ENCODE measurements around the gene ACAD11. TPM values are rescaled to one million over a fixed set of nuclear protein-coding genes. Genes with fewer than 3 reads are reported as not detected.

The ACAD11 gene
- total RNA-seq, 1 experiment from 2014 or later = 15.6 TPM

- TF ChIP-seq CTCF (conservative IDR thresholded peaks at IDR 0.05) = no peak
- H3K56ac ChIP-seq (ENCODE audit: insufficient read length, low read depth, low read length) = no peak overlapping the region
- no peak overlapping the region for H2BK120ac ChIP-seq (ENCODE audit: low read depth, low read length, poor library complexity, severe bottlenecking)
- H3K79me1 ChIP-seq (ENCODE audit: insufficient read depth, low read depth, low read length, poor library complexity, severe bottlenecking) = no peaks in the 10 kb centered on the region
- no peak overlapping the region for H2BK5ac ChIP-seq (ENCODE audit: insufficient read length, low read length)
- H3K27me3 ChIP-seq (ENCODE audit: insufficient read depth, low read length) = no peaks in the 10 kb centered on the region
- no peaks in the 10 kb centered on the region for H3K4me1 ChIP-seq (ENCODE audit: insufficient read depth, low read length)
- H4K20me1 ChIP-seq (ENCODE audit: control insufficient read depth, insufficient read depth, insufficient read length) = no peaks in the 10 kb centered on the region
- Mint-ChIP-seq H3K27ac (no peak overlapping the region), H3K4me3 (no peak overlapping the region), H3K9me3 (no peaks in the 10 kb centered on the region; a peak in 1 of 5 replicates), H3K4me1 (peaks cover 10 to 23% of the 10 kb centered on the region in 2 experiments; a peak in 3 of 4 replicates), H3K27me3 (ENCODE audit: low read depth) (no peaks in the 10 kb centered on the region), H3K36me3 (ENCODE audit: insufficient read depth in 1 of 3, low read depth in 3 of 3) (peaks cover 0 to 10% (median 7%) of the 10 kb centered on the region in 3 experiments; a peak in 6 of 7 replicates)
- H4K8ac ChIP-seq (replicated peaks; ENCODE audit: insufficient read length, low read depth, low read length) = no peak overlapping the region
- H3K79me2 ChIP-seq (ENCODE audit: insufficient read depth, low read length) = no peaks in the 10 kb centered on the region
- no peak for DNase-seq
- WGBS (ENCODE audit: extremely low coverage, insufficient read length, low lambda C conversion rate) = no CpG with 5 or more reads among the region's 4 CpGs
- no peak overlapping the region for H3K23ac ChIP-seq (ENCODE audit: insufficient read length, low read depth, low read length)
- no peak overlapping the region for H3K9ac ChIP-seq (ENCODE audit: extremely low read depth, insufficient read length, low read length)
- no peak overlapping the region for H3K27ac ChIP-seq (ENCODE audit: insufficient read length, low read depth, low read length)
- H3T11ph ChIP-seq (ENCODE audit: low read length) = no peak overlapping the region
- H3K18ac ChIP-seq (ENCODE audit: insufficient read length, low read depth, low read length) = no peak overlapping the region
- no peak overlapping the region for H2BK15ac ChIP-seq (ENCODE audit: low read depth, low read length)
- H3K23me2 ChIP-seq (ENCODE audit: insufficient read length, low read depth, low read length, poor library complexity, severe bottlenecking) = no peaks in the 10 kb centered on the region
- no peak overlapping the region for H3K4me2 ChIP-seq (ENCODE audit: insufficient read depth, insufficient read length, low read length)
- no peak overlapping the region for H3K14ac ChIP-seq (ENCODE audit: insufficient read depth, low read length)
- H2BK12ac ChIP-seq (ENCODE audit: insufficient read length, low read depth, low read length) = no peak overlapping the region
- H2BK20ac ChIP-seq (ENCODE audit: low read depth, low read length, poor library complexity, severe bottlenecking) = no peak overlapping the region
- no peak overlapping the region for H4K91ac ChIP-seq (ENCODE audit: insufficient read length, low read depth, low read length)
- no peaks in the 10 kb centered on the region for H3K9me3 ChIP-seq (ENCODE audit: control insufficient read depth, low read depth, low read length)
- no peak overlapping the region for H3K4ac ChIP-seq (ENCODE audit: low read depth, low read length)
- H4K5ac ChIP-seq (ENCODE audit: insufficient read length, low read depth, low read length) = no peak overlapping the region
- no peak overlapping the region for H2AFZ ChIP-seq (ENCODE audit: low read length)
- no peak overlapping the region for H2AK5ac ChIP-seq (ENCODE audit: insufficient read length, low read length)
Measured at GRCh38 chr3:132561003-132561402, 98.6 kb downstream of the ACAD11 start.
